NB4 (cell line): ENCODE results near the gene RAI14.

Source experiments
- DNase-seq: peaks from one replicate; pipeline ENCODE4 v3.0.0; 2010; ENCODE audit warnings: low read depth
- H3K4me3 ChIP-seq: one replicate; pipeline ENCODE4 v1.5.1; 2011; ENCODE audit warnings: mild to moderate bottlenecking, low read depth, low read length, moderate library complexity
- CTCF ChIP-seq: IDR thresholded peaks from one replicate; pipeline ENCODE4 v1.5.1; 2012; ENCODE audit warnings: low read depth, low read length
- MAX ChIP-seq: IDR thresholded peaks from 2 replicates; pipeline ENCODE4 v1.6.1; 2011; ENCODE audit warnings: low read depth, low read length
- MYC ChIP-seq: IDR thresholded peaks from 2 replicates; pipeline ENCODE4 v1.6.1; 2011; ENCODE audit warnings: low read depth, low read length
- POLR2A ChIP-seq: IDR thresholded peaks from 2 replicates; pipeline ENCODE4 v1.6.1; 2011; ENCODE audit warnings: mild to moderate bottlenecking; ENCODE audit not compliant: insufficient read length; ENCODE audit errors: extremely low read depth

RAI14 gene

GRCh38 chr5:34806532-34806931, 150.4 kb downstream of the RAI14 start:
- TF ChIP-seq MAX (no peak), POLR2A (no peak), CTCF (no peak), MYC (no peak)
- H3K4me3 ChIP-seq, result no peak overlapping the region
- DNase-seq, result no peak

- H3K4me3 ChIP-seq, result no peak overlapping the region
- no peak for TF ChIP-seq MYC
- no peak for TF ChIP-seq CTCF
- no peak for TF ChIP-seq POLR2A
- no peak for TF ChIP-seq MAX
- DNase-seq, result no peak
These were observed 155.6 kb downstream of the RAI14 start for GRCh38 chr5:34811706-34812105.

- no peak for TF ChIP-seq MYC
- TF ChIP-seq POLR2A, result no peak
- TF ChIP-seq CTCF, result no peak
- TF ChIP-seq MAX, result no peak
- H3K4me3 ChIP-seq, result no peak overlapping the region
- no peak for DNase-seq
These were observed 157.4 kb downstream of the RAI14 start for GRCh38 chr5:34813509-34813908.

GRCh38 chr5:34817558-34818351, 161.6 kb downstream of the RAI14 start:
- TF ChIP-seq CTCF (no peak), POLR2A (no peak), MYC (no peak), MAX (no peak)
- no peak overlapping the region for H3K4me3 ChIP-seq
- no peak for DNase-seq

- no peak for DNase-seq
- TF ChIP-seq MYC (no peak), POLR2A (no peak), CTCF (no peak), MAX (no peak)
- H3K4me3 ChIP-seq, result no peak overlapping the region
These were observed 162.6 kb downstream of the RAI14 start for GRCh38 chr5:34818717-34819116.
